HG03064 (cell line): ENCODE data around the gene HTATIP2.
"Not testable (repeated sequence)": the region's sequence is repeated elsewhere in the genome, so short reads cannot be mapped to it uniquely, and the experiment has no call there.

Experiments used
- ATAC-seq: cut with Tn5 transposase; IDR thresholded peaks from one replicate; pipeline ENCODE4 v1.9.1; 2021; ENCODE audit warnings: low read depth; ENCODE audit not compliant: unreplicated experiment

The HTATIP2 gene

GRCh38 chr11:20363500-20364340, at the start of gene HTATIP2:
Gene HTATIP2 (plus strand): TSS chr11:20363714. CDS start chr11:20364238, 524 bp downstream.
- peak; percentile 95 for ATAC-seq

- ATAC-seq = no peak
Measured at GRCh38 chr11:20315800-20316199, 47.7 kb upstream of the HTATIP2 start.

- ATAC-seq = no peak
Measured at GRCh38 chr11:20321177-20321576, 42.3 kb upstream of the HTATIP2 start.

GRCh38 chr11:20327377-20327935, 36.1 kb upstream of the HTATIP2 start:
- ATAC-seq = no peak

- no peak for ATAC-seq
Measured at GRCh38 chr11:20336056-20336455, 27.5 kb upstream of the HTATIP2 start.

GRCh38 chr11:20337526-20338154, 25.9 kb upstream of the HTATIP2 start:
- no peak for ATAC-seq

GRCh38 chr11:20342347-20343141, 21.0 kb upstream of the HTATIP2 start:
- no peak for ATAC-seq

GRCh38 chr11:20351136-20351535, 12.4 kb upstream of the HTATIP2 start:
- ATAC-seq = no peak

- no peak for ATAC-seq
Measured at GRCh38 chr11:20351751-20352262, 11.7 kb upstream of the HTATIP2 start.

GRCh38 chr11:20353829-20354434, 9.6 kb upstream of the HTATIP2 start:
- ATAC-seq = no peak

- peak; percentile 82 for ATAC-seq
Measured at GRCh38 chr11:20355221-20356219, 8.0 kb upstream of the HTATIP2 start.

- no peak for ATAC-seq
Measured at GRCh38 chr11:20357150-20357549, 6.4 kb upstream of the HTATIP2 start.

- ATAC-seq = no peak
Measured at GRCh38 chr11:20360650-20361049, 2.9 kb upstream of the HTATIP2 start.

- no peak for ATAC-seq
Measured at GRCh38 chr11:20362481-20362880, 1.0 kb upstream of the HTATIP2 start.

- ATAC-seq = peak; percentile 2
Measured at GRCh38 chr11:20363149-20363499, 390 bp upstream of the HTATIP2 start.

GRCh38 chr11:20364341-20364792, 853 bp downstream of the HTATIP2 start:
- no peak for ATAC-seq

- ATAC-seq = not testable (repeated sequence)
Measured at GRCh38 chr11:20365465-20365864, 2.0 kb downstream of the HTATIP2 start.

GRCh38 chr11:20367313-20367948, 3.9 kb downstream of the HTATIP2 start:
- no peak for ATAC-seq

GRCh38 chr11:20368438-20368837, 4.9 kb downstream of the HTATIP2 start:
- no peak for ATAC-seq
